Measurements from ENCODE around the gene PKN3. TPM values are rescaled to one million over a fixed set of nuclear protein-coding genes. Genes with fewer than 3 reads are reported as not detected.

PKN3 gene
- polyA plus RNA-seq, 1 donor from 2014 or later: 0.06 TPM

DNA sequence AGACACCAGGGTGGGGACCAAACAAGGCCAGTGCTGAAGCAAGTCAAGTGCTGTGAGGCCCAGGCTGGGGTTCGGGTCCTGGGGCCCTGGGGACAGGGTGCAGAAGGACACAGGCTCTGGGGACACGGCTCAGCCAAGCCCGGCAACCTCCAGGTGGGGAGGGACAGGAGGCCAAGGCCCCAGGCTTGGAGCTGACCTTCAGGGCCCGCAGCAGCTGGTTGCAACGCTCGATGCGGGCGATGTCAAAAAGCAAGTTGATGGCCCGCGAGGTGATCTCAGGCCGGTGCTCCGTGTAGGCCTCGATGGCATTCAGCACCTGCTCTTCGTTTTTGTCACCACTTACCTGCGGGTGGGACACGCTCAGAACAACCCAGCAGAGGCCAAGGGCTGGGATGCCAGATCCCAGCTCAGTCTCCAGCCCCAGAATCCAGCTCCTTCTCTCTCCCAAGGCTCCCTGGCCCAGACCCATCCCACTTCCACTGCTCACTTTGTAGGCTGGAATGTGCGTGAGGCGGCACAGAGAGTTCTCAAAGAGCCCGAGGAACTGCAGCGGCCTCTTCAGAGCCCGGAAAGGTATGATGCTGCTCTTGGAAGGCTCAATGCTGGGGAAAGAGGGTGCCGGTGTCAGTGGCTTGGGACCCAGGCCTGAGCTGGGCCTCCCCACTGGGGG is 48.8 kb downstream of the PKN3 start:
- Histone ChIP-seq H3K79me2 (replicated peaks; ENCODE audit: insufficient read depth, low read length) (no peaks in the 10 kb centered on the region), H3K9me3 (ENCODE audit: low read length) (no peaks in the 10 kb centered on the region), H3K27ac (ENCODE audit: low read length) (no peak overlapping the region), H3K9me2 (ENCODE audit: insufficient read depth, low read length) (no peaks in the 10 kb centered on the region), H3K36me3 (ENCODE audit: insufficient read depth, low read length) (no peaks in the 10 kb centered on the region), H3K27me3 (ENCODE audit: insufficient read depth, low read depth, low read length) (no peaks in the 10 kb centered on the region), H3K9ac (ENCODE audit: low read length) (no peak overlapping the region), H3F3A (ENCODE audit: insufficient read depth, low read length, poor library complexity, severe bottlenecking) (no peaks in the 10 kb centered on the region), H2AFZ (ENCODE audit: low read depth, low read length) (no peak overlapping the region), H3K4me3 (ENCODE audit: low read length) (no peak overlapping the region), H4K20me1 (ENCODE audit: insufficient read depth) (no peaks in the 10 kb centered on the region), H3K4me2 (ENCODE audit: low read length) (no peak overlapping the region)
- TF ChIP-seq EZH2 (IDR thresholded peaks at IDR 0.05; ENCODE audit: borderline replicate concordance, insufficient read depth, low read length, poor library complexity, severe bottlenecking) (no peak), SMC3 (conservative IDR thresholded peaks at IDR 0.05; ENCODE audit: poor library complexity) (no peak), MXI1 (conservative IDR thresholded peaks at IDR 0.05; ENCODE audit: poor library complexity, severe bottlenecking) (no peak), EP300 (conservative IDR thresholded peaks at IDR 0.05; ENCODE audit: poor library complexity, severe bottlenecking) (no peak), TAF1 (IDR thresholded peaks at IDR 0.05; ENCODE audit: low read depth) (no peak), POLR2AphosphoS5 (IDR thresholded peaks at IDR 0.05) (no peak), RAD21 (conservative IDR thresholded peaks at IDR 0.05) (no peak)
- TF ChIP-seq, protein P1, sequence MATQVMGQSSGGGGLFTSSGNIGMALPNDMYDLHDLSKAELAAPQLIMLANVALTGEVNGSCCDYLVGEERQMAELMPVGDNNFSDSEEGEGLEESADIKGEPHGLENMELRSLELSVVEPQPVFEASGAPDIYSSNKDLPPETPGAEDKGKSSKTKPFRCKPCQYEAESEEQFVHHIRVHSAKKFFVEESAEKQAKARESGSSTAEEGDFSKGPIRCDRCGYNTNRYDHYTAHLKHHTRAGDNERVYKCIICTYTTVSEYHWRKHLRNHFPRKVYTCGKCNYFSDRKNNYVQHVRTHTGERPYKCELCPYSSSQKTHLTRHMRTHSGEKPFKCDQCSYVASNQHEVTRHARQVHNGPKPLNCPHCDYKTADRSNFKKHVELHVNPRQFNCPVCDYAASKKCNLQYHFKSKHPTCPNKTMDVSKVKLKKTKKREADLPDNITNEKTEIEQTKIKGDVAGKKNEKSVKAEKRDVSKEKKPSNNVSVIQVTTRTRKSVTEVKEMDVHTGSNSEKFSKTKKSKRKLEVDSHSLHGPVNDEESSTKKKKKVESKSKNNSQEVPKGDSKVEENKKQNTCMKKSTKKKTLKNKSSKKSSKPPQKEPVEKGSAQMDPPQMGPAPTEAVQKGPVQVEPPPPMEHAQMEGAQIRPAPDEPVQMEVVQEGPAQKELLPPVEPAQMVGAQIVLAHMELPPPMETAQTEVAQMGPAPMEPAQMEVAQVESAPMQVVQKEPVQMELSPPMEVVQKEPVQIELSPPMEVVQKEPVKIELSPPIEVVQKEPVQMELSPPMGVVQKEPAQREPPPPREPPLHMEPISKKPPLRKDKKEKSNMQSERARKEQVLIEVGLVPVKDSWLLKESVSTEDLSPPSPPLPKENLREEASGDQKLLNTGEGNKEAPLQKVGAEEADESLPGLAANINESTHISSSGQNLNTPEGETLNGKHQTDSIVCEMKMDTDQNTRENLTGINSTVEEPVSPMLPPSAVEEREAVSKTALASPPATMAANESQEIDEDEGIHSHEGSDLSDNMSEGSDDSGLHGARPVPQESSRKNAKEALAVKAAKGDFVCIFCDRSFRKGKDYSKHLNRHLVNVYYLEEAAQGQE (IDR thresholded peaks at IDR 0.05; ENCODE audit: borderline replicate concordance): no peak
- TF ChIP-seq, protein P2, sequence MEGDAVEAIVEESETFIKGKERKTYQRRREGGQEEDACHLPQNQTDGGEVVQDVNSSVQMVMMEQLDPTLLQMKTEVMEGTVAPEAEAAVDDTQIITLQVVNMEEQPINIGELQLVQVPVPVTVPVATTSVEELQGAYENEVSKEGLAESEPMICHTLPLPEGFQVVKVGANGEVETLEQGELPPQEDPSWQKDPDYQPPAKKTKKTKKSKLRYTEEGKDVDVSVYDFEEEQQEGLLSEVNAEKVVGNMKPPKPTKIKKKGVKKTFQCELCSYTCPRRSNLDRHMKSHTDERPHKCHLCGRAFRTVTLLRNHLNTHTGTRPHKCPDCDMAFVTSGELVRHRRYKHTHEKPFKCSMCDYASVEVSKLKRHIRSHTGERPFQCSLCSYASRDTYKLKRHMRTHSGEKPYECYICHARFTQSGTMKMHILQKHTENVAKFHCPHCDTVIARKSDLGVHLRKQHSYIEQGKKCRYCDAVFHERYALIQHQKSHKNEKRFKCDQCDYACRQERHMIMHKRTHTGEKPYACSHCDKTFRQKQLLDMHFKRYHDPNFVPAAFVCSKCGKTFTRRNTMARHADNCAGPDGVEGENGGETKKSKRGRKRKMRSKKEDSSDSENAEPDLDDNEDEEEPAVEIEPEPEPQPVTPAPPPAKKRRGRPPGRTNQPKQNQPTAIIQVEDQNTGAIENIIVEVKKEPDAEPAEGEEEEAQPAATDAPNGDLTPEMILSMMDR (IDR thresholded peaks at IDR 0.05; ENCODE audit: poor library complexity, severe bottlenecking): no peak

DNA sequence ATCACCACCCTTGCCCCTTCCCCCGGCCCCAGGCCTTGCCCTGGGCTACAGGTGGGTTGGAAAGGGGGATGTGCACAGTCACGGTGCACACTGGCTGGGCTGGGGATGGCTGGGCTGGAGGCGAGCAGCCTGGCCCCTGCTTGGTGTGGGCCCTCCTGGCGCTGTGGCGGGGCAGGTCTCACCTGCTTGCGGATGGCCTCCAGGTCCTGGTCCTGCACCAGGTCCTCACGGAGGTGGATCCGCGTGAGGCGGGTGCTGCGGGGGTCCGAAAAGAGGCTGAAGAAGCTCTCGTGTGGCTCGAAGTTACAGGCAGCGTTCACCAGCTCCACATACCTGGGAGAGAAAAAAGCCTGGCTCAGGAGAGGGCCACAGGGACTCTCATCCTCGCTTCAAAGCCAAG is 51.3 kb downstream of the PKN3 start:
- H3K9ac ChIP-seq (ENCODE audit: low read length): no peak overlapping the region
- H3K36me3 ChIP-seq (ENCODE audit: insufficient read depth, low read length): no peaks in the 10 kb centered on the region
- no peaks in the 10 kb centered on the region for H3K9me2 ChIP-seq (ENCODE audit: insufficient read depth, low read length)
- no peak overlapping the region for H3K4me2 ChIP-seq (ENCODE audit: low read length)
- no peaks in the 10 kb centered on the region for H4K20me1 ChIP-seq (ENCODE audit: insufficient read depth)
- no peaks in the 10 kb centered on the region for H3F3A ChIP-seq (ENCODE audit: insufficient read depth, low read length, poor library complexity, severe bottlenecking)
- no peak overlapping the region for H2AFZ ChIP-seq (ENCODE audit: low read depth, low read length)
- H3K79me2 ChIP-seq (replicated peaks; ENCODE audit: insufficient read depth, low read length): no peaks in the 10 kb centered on the region
- no peaks in the 10 kb centered on the region for H3K9me3 ChIP-seq (ENCODE audit: low read length)
- no peak overlapping the region for H3K27ac ChIP-seq (ENCODE audit: low read length)
- H3K27me3 ChIP-seq (ENCODE audit: insufficient read depth, low read depth, low read length): no peaks in the 10 kb centered on the region
- no peak overlapping the region for H3K4me3 ChIP-seq (ENCODE audit: low read length)
- no peak for TF ChIP-seq TAF1 (IDR thresholded peaks at IDR 0.05; ENCODE audit: low read depth)
- TF ChIP-seq POLR2AphosphoS5 (IDR thresholded peaks at IDR 0.05): no peak
- no peak for TF ChIP-seq RAD21 (conservative IDR thresholded peaks at IDR 0.05)
- TF ChIP-seq, protein P1 (IDR thresholded peaks at IDR 0.05; ENCODE audit: borderline replicate concordance): no peak
- TF ChIP-seq MXI1 (conservative IDR thresholded peaks at IDR 0.05; ENCODE audit: poor library complexity, severe bottlenecking): no peak
